Ramos (cell line): Measurements from ENCODE around the gene ATAD3C.
"Not testable (repeated sequence)": the region's sequence is repeated elsewhere in the genome, so short reads cannot be mapped to it uniquely, and the experiment has no call there.

Experiments
- in situ Hi-C: fragments of 300-500 bp; cut with MboI; formaldehyde crosslinking; loops from one replicate; pipeline ENCODE4 v1.14.3; 2022; ENCODE audit warnings: low sequenced_read_pairs; ENCODE audit not compliant: unreplicated experiment

ATAD3C gene

DNA sequence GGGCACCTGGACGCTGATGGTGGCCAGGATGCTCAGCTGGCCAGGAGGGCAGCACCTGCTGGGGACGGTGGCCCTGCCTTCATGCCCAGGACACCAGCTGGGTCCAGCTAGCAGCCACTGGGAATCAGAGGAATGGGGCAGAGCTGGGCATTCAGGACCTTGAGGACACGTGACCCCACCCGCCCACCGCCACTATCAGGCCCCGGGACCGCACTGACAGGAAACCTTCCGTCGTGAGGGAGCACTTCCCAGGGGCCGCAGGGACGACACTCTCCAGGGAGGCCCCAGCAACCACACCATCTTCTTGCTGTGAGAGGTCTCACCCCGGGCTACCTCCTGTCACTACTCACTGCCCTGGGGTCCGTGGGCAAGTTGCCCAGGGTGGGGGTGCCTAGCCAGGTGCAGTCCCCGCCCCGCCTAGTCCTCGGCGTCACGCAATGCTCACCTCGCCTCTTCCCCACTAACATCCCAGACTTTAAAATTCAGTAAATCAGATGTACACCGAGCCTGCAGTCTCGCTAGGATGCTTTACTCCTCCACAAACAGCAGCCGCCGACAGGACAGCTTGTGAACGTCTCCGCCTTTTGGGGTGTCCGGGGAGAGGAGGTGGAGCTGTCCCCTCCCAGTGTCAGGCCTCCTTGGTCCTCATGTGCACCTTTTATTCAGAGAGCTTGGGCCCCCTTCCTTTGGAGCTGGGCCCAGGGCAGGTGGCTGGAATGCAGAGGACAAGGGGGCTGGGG lies 9.1 kb upstream of the ATAD3C start:
- in situ Hi-C loops, result no loop called here

DNA sequence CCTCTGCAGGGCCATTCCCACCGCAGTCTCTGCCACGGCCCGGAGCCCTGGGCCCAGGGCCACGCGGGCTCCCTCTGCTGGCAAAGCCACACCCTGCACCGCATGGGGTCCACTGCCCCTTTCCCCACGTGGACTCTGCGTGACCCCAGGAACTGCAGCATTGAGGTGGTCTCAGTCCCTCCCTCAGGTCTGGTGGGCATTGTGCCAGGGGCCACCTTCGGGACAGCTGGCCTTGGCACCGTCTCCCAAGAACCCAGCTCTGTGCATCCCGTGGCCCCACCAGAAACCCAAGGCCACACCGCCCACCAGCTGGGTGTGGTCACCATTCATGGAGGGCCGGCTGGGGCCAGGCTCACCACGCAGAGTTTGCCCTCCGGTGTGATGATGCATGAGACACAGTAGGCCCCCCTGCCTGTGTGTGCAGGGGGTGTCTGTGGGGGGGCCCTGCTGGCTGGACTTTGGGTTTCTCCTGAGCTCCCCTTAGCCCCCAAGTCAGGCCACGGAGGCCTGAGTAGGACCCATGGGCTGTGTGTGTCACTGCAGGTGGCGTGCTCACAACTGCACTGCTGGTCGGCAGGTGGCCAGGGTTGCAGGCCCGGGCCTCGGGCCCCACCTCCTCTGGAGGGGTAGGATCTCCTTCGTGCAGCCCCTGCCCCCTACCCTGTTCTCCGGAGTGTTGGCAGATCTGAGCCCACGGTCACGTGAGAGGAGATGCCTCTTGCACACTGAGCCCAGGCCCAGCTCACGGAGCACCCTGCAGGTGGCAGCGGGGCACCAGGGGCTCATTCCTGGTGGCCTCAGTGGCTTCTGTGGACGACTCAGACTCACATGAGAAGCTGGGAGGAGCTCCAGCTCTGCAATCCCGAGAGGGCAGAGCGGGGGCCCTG lies 8.2 kb upstream of the ATAD3C start:
- in situ Hi-C loops, result no loop called here

GRCh38 chr1:1442069-1442770 lies 7.3 kb upstream of the ATAD3C start:
- in situ Hi-C loops, result no loop called here

- in situ Hi-C loops, result not testable (repeated sequence)
Observed at GRCh38 chr1:1446631-1447030, 2.9 kb upstream of the ATAD3C start.

DNA sequence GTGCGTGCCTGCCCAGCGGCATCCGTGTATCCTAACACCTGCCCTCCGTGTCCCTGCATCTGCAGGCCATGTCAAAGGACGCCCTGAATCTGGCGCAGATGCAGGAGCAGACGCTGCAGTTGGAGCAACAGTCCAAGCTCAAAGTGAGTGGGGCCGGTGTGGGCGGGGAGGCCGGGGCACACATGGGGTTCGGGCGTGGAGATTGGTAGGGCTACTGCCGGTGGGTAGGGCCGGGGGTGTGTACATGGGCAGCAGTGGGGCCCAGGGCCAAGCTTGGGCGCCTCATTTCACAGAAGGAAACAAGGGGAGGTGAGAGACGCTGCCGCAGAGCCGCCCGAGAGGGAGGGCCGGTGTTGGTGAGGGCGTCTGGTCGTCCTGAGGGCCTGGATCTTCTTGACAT lies 1.1 kb downstream of the ATAD3C start:
- in situ Hi-C loops, result not testable (repeated sequence)

GRCh38 chr1:1451696-1452364 lies 2.3 kb downstream of the ATAD3C start:
- in situ Hi-C loops, result no loop called here

DNA sequence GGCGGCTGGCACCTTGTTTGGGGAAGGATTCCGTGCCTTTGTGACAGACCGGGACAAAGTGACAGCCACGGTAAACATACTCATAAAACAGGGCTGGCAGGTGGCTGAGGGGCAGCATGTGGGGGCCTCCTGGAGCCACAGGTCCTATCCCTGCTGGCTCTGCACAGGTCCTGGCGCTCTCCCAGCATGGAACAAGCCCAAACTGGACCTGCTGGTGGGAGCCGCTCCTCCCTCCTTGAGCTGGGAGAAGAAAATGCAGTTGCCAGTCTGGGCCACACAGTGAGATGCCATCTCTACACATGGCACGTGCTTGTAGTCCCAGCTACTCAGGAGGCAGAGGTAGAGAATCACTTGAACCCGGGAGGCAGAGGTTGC lies 2.9 kb downstream of the ATAD3C start:
- in situ Hi-C loops, result not testable (repeated sequence)

GRCh38 chr1:1452882-1453281 lies 3.4 kb downstream of the ATAD3C start:
- in situ Hi-C loops, result no loop called here

DNA sequence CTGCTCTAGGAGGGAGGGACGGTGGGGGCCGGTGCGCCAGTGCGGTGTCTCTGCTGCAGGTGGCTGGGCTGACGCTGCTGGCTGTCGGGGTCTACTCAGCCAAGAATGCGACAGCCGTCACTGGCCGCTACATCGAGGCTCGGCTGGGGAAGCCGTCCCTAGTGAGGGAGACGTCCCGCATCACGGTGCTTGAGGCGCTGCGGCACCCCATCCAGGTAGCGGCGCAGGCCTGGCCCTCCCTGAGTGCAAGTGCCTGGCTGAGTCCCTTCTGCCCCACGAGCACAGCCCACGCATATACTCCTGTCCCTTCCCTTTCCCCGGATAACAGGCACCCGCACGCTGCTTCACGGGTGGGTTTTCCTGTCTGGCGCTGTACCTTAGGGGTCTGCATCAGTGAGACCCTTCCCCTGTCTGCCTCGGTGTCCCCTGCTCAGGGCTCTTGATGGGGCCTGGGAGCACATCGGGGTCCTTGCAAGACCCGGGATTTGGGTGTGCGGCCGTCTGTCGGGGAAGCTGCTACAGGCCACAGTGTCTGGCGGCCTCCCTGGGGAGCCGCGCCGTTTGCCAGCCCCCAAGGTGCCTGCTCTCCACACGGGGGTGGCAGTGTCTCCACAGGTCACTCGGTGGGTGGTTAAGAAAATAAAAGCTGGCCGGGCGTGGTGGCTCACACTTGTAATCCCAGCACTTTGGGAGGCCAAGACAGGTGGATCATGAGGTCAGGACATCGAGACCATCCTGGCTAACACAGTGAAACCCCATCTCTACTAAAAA lies 5.0 kb downstream of the ATAD3C start:
- in situ Hi-C loops, result not testable (repeated sequence)

DNA sequence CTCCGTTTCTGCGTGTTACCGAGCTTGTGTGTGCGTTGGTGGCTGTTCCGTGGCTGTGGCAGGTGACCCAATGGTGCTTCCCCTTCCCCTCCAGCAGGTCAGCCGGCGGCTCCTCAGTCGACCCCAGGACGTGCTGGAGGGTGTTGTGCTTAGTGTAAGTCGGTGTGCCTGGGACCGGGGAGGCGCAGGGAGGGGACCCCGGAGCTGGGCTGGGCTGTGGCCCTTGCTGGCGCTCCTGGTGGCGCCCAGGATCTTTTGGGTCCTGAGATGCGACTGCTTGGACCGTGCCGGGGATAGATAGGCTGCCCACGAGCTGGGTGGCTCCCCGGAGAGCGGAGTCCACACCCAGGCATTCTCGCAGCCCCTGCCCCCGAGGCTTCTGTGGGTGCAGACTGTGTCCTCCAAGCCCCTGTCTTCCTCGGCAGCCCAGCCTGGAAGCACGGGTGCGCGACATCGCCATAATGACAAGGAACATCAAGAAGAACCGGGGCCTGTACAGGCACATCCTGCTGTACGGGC lies 5.9 kb downstream of the ATAD3C start:
- in situ Hi-C loops, result no loop called here

- in situ Hi-C loops, result not testable (repeated sequence)
Observed at GRCh38 chr1:1455934-1456333, 6.4 kb downstream of the ATAD3C start.

- in situ Hi-C loops, result not testable (repeated sequence)
Observed at GRCh38 chr1:1456683-1457255, 7.3 kb downstream of the ATAD3C start.

- in situ Hi-C loops, result not testable (repeated sequence)
Observed at GRCh38 chr1:1459156-1459555, 9.7 kb downstream of the ATAD3C start.

DNA sequence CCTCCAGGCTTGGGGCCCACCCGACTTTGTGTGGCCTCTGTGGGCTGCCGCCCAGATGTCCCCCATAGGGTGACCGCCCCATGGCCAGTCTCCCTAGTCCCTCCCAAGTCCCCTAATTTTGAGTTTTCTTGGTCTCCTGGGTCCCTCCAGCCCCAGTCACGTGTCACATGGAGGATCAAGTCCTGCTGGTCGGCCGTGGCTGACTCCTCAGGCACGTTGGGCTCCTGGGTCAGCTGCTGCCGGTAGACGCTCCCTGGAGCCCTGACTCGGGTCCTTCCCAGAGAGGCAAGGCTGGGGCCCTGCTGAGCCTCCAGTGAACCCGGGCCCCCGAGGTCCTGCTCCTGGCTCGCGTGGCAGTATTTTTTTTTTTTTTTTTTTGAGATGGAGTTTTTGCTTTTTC lies 10.2 kb downstream of the ATAD3C start:
- in situ Hi-C loops, result not testable (repeated sequence)

- in situ Hi-C loops, result no loop called here
Observed at GRCh38 chr1:1460540-1461130, 11.1 kb downstream of the ATAD3C start.

GRCh38 chr1:1461721-1462317 lies 12.3 kb downstream of the ATAD3C start:
- in situ Hi-C loops, result no loop called here

- in situ Hi-C loops, result no loop called here
Observed at GRCh38 chr1:1462318-1462966, 13.0 kb downstream of the ATAD3C start.

- in situ Hi-C loops, result no loop called here
Observed at GRCh38 chr1:1463312-1463711, 13.8 kb downstream of the ATAD3C start.
